ENCODE data around the gene EPS8L3. TPM values are rescaled to one million over a fixed set of nuclear protein-coding genes. Genes with fewer than 3 reads are reported as not detected.

Gene EPS8L3
- total and polyA plus RNA-seq, 2 donors (not counting 3 experiments of a cell fraction or from before 2014, with no cell fraction given) = not detected

DNA sequence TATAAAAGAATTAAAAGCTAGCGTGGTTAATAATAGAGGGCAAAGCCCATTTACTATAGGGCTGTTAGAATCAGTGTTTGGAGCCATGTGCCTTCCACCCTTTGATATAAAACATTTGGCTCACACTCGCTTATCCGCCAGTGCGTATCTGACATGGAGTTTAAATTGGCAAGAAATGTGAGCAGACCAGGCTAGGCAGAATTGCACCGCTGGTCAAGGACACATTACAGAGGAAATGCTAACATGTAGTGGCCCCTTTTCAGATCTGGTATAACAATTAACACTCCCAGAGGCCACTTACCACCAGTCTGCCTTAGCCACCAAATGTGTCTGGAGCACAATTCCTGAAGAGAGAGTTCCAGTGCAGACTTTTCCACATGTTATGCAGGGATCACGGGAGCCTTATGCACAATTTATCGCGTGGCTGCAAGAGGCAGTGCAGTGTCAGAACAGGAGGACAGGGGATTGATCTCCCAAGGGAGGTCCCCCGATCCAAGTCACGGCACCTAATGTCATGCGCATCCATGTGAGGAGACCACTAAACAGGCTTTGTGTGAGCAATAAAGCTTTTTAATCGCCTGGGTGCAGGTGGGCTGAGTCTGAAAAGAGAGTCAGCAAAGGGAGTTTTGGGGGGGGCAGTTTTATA is 36.9 kb downstream of the EPS8L3 start:
- intact Hi-C loops (cut with micrococcal nuclease) = no loop called here

More for the DNA sequence above, 36.9 kb downstream of the EPS8L3 start:
- no peak for DNase-seq (ENCODE audit: low read depth, low spot score)
- H3K27ac ChIP-seq (ENCODE audit: insufficient read depth, low read depth, low read length) = no peak overlapping the region
- dilution Hi-C loops (cut with MboI; ENCODE audit: extremely low pct_ligation_motif_present, low sequenced_read_pairs) = no loop called here
- no peaks in the 10 kb centered on the region for H3K4me1 ChIP-seq (ENCODE audit: control insufficient read depth, extremely low read depth, insufficient read depth, low read length)
- no peaks in the 10 kb centered on the region for H4K20me1 ChIP-seq (replicated peaks; ENCODE audit: control insufficient read depth, extremely low read depth, insufficient read depth, low read length)
- ChIA-PET CTCF (interaction anchor here (2.7 kb wide), 1 partner anchor 9 kb away, joined by 6 read pairs; no protein-coding TSS in a partner anchor), POLR2A (no interaction called here)
- H2AFZ ChIP-seq (ENCODE audit: low read depth, low read length) = no peak overlapping the region
- no peak overlapping the region for H3K9ac ChIP-seq (replicated peaks; ENCODE audit: extremely low read depth, insufficient read depth, low read length)
- FAIRE-seq = no peak
- H3K79me2 ChIP-seq (ENCODE audit: control insufficient read depth, insufficient read depth, low read length) = no peaks in the 10 kb centered on the region
- H3K36me3 ChIP-seq (ENCODE audit: control insufficient read depth in 2 of 2, extremely low read depth in 1 of 2, insufficient read depth in 2 of 2, low read length in 2 of 2) = no peaks in the 10 kb centered on the region
- H3K9me3 ChIP-seq (replicated peaks; ENCODE audit: control insufficient read depth, insufficient read depth, low read length) = no peaks in the 10 kb centered on the region
- no peak overlapping the region for H3K4me3 ChIP-seq (replicated peaks in 1 of 3; ENCODE audit: insufficient read depth in 1 of 3, low read depth in 1 of 3, low read length in 3 of 3)
- peaks cover 9 to 16% of the 10 kb centered on the region in 2 experiments for H3K27me3 ChIP-seq (ENCODE audit: control insufficient read depth in 2 of 2, insufficient read depth in 2 of 2, low read length in 2 of 2)
- no peak for TF ChIP-seq JUN (IDR thresholded peaks at IDR 0.05; ENCODE audit: borderline replicate concordance, insufficient read depth, insufficient read length, low read depth)
- no peak for TF ChIP-seq FOS (IDR thresholded peaks at IDR 0.05; ENCODE audit: borderline replicate concordance, insufficient read depth, low read length)
- no peak for TF ChIP-seq POLR2AphosphoS5 (IDR thresholded peaks at IDR 0.05; ENCODE audit: insufficient read depth, low read depth, low read length)
- no peak for TF ChIP-seq POLR2A (IDR thresholded peaks at IDR 0.05; ENCODE audit: low read depth, low read length)
- TF ChIP-seq MYC (IDR thresholded peaks at IDR 0.05; ENCODE audit: low read depth, low read length) = no peak
- TF ChIP-seq, protein P1, sequence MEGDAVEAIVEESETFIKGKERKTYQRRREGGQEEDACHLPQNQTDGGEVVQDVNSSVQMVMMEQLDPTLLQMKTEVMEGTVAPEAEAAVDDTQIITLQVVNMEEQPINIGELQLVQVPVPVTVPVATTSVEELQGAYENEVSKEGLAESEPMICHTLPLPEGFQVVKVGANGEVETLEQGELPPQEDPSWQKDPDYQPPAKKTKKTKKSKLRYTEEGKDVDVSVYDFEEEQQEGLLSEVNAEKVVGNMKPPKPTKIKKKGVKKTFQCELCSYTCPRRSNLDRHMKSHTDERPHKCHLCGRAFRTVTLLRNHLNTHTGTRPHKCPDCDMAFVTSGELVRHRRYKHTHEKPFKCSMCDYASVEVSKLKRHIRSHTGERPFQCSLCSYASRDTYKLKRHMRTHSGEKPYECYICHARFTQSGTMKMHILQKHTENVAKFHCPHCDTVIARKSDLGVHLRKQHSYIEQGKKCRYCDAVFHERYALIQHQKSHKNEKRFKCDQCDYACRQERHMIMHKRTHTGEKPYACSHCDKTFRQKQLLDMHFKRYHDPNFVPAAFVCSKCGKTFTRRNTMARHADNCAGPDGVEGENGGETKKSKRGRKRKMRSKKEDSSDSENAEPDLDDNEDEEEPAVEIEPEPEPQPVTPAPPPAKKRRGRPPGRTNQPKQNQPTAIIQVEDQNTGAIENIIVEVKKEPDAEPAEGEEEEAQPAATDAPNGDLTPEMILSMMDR (IDR thresholded peaks at IDR 0.05; ENCODE audit: extremely low read depth in 1 of 2, insufficient read depth in 1 of 2, low read depth in 1 of 2, low read length in 2 of 2) = no peak
- TF ChIP-seq EZH2 (IDR thresholded peaks at IDR 0.05; ENCODE audit: borderline replicate concordance, low read depth, low read length, severe bottlenecking) = no peak
- TF ChIP-seq GATA2 (IDR thresholded peaks at IDR 0.05; ENCODE audit: insufficient read depth, insufficient read length, low read depth, low read length) = no peak
- TF ChIP-seq, protein P2, sequence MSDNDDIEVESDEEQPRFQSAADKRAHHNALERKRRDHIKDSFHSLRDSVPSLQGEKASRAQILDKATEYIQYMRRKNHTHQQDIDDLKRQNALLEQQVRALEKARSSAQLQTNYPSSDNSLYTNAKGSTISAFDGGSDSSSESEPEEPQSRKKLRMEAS (IDR thresholded peaks at IDR 0.05; ENCODE audit: insufficient read depth, insufficient read length) = no peak
- H3K4me2 ChIP-seq (ENCODE audit: insufficient read depth, low read length) = no peak overlapping the region
- H3K9me1 ChIP-seq (replicated peaks; ENCODE audit: control insufficient read depth, extremely low read depth, insufficient read depth, low read length) = no peaks in the 10 kb centered on the region
- no TSS peak for BruUV-seq (replicated peaks)

All from endothelial cell of umbilical vein (primary cell).